Activated B cell treated with CpG ODN at 0.5 μM for 24 hours (primary cell): ENCODE data around the gene PFKFB4. TPM values are rescaled to one million over a fixed set of nuclear protein-coding genes. Genes with fewer than 3 reads are reported as not detected.
"Not testable (repeated sequence)": the region's sequence is repeated elsewhere in the genome, so short reads cannot be mapped to it uniquely, and the experiment has no call there.

Experiments
- ATAC-seq: fragments of 200-7000 bp; cut with Tn5 transposase; one replicate; pipeline ENCODE4 v1.10.0; 2021; ENCODE audit warnings: low read depth, mild to moderate bottlenecking, moderate library complexity
- CTCF ChIA-PET: fragments of 350-600 bp; sonication (Branson Sonifier 250); formaldehyde crosslinking; loops from one replicate; lab custom pipeline; 2021; ENCODE audit warnings: antibody characterized with exemption; lab: Charles Lee
- POLR2A ChIA-PET: fragments of 350-600 bp; sonication (Branson Sonifier 250); formaldehyde crosslinking; loops from one replicate; lab custom pipeline; 2021; ENCODE audit warnings: antibody characterized with exemption; lab: Charles Lee
- DNase-seq: peaks from one replicate; pipeline ENCODE4 v3.0.0; 2022
- H3K27ac Mint-ChIP-seq: one replicate; pipeline ENCODE4 v1.8.0; 2020; ENCODE audit warnings: mixed read lengths
- H3K27me3 Mint-ChIP-seq: one replicate; pipeline ENCODE4 v1.8.0; 2021; ENCODE audit warnings: mixed read lengths
- H3K36me3 Mint-ChIP-seq: one replicate; pipeline ENCODE4 v1.8.0; 2021; ENCODE audit warnings: low read depth, mixed read lengths
- H3K4me1 Mint-ChIP-seq: one replicate; pipeline ENCODE4 v1.8.0; 2021; ENCODE audit warnings: mixed read lengths
- H3K4me3 Mint-ChIP-seq: one replicate; pipeline ENCODE4 v1.8.0; 2020; ENCODE audit warnings: mild to moderate bottlenecking, mixed read lengths
- H3K9me3 Mint-ChIP-seq: one replicate; pipeline ENCODE4 v1.8.0; 2020; ENCODE audit warnings: mixed read lengths
- intact Hi-C: fragments of 100-400 bp; cut with micrococcal nuclease; formaldehyde crosslinking; loops from one replicate; pipeline ENCODE4 v1.15.1; 2024
- total RNA-seq: library from RNA; stranded (reverse); gene quantifications from 2 replicates; pipeline ENCODE4 v1.2.3, GENCODE V29; 2022
- TF ChIP-seq, protein P1 (sequence below): fragments of 200-600 bp; IDR thresholded peaks from one replicate; pipeline ENCODE4 v1.8.0; 2022; ENCODE audit warnings: antibody characterized with exemption, mild to moderate bottlenecking

PFKFB4 gene
- total RNA-seq, 1 donor from 2014 or later, result 3.2 TPM

DNA sequence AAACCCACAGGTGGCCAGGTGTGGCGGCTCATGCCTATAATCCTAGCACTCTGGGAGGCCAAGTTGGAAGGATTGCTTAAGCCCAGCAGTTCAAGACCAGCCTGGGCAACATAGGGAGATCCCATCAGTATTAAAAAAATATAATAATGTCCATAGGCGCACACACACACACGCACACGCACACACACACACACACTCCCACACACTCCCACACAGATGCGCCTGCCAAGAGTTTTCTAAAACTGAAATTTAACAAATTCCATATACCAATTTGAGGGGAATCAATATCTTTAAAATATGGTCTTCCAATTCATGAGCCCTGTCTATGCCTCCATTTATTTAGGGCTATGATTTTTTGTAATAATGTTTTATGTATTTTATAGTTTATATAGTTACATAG is 69.7 kb downstream of the PFKFB4 start:
- H3K27ac Mint-ChIP-seq, result no peak overlapping the region
- no peak for ATAC-seq
- H3K4me1 Mint-ChIP-seq, result no peaks in the 10 kb centered on the region
- H3K4me3 Mint-ChIP-seq, result no peak overlapping the region
- H3K36me3 Mint-ChIP-seq, result no peaks in the 10 kb centered on the region
- no peak for DNase-seq
- intact Hi-C loops, result no loop called here
- no peaks in the 10 kb centered on the region for H3K27me3 Mint-ChIP-seq
- POLR2A ChIA-PET, result no interaction called here
- CTCF ChIA-PET, result no interaction called here
- TF ChIP-seq, protein P1, sequence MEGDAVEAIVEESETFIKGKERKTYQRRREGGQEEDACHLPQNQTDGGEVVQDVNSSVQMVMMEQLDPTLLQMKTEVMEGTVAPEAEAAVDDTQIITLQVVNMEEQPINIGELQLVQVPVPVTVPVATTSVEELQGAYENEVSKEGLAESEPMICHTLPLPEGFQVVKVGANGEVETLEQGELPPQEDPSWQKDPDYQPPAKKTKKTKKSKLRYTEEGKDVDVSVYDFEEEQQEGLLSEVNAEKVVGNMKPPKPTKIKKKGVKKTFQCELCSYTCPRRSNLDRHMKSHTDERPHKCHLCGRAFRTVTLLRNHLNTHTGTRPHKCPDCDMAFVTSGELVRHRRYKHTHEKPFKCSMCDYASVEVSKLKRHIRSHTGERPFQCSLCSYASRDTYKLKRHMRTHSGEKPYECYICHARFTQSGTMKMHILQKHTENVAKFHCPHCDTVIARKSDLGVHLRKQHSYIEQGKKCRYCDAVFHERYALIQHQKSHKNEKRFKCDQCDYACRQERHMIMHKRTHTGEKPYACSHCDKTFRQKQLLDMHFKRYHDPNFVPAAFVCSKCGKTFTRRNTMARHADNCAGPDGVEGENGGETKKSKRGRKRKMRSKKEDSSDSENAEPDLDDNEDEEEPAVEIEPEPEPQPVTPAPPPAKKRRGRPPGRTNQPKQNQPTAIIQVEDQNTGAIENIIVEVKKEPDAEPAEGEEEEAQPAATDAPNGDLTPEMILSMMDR, result no peak
- H3K9me3 Mint-ChIP-seq, result no peaks in the 10 kb centered on the region

DNA sequence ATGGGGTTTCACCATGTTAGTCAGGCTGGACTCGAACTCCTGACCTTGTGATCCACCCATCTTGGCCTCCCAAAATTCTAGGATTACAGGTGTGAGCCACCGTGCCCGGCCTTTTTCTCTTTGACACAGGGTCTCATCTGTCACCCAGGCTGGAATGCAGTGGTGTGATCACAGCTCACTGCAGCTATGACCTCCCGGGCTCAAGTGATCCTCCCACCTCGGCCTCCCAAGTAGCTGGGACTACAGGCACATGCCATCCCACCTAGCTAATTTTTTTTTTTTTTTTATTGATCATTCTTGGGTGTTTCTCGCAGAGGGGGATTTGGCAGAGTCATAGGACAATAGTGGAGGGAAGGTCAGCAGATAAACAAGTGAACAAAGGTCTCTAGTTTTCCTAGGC is 73.8 kb downstream of the PFKFB4 start:
- H3K27ac Mint-ChIP-seq, H3K27me3 Mint-ChIP-seq, H3K9me3 Mint-ChIP-seq, intact Hi-C loops, ATAC-seq, H3K4me3 Mint-ChIP-seq, H3K36me3 Mint-ChIP-seq, CTCF ChIA-PET, DNase-seq: not testable (repeated sequence)
- H3K4me1 Mint-ChIP-seq, result peaks cover 23% of the 10 kb centered on the region
- POLR2A ChIA-PET, result interaction anchor here (0.7 to 1.0 kb wide), 2 partner anchors 17 to 59 kb away, joined by 4 read pairs; a partner anchor contains a TSS

DNA sequence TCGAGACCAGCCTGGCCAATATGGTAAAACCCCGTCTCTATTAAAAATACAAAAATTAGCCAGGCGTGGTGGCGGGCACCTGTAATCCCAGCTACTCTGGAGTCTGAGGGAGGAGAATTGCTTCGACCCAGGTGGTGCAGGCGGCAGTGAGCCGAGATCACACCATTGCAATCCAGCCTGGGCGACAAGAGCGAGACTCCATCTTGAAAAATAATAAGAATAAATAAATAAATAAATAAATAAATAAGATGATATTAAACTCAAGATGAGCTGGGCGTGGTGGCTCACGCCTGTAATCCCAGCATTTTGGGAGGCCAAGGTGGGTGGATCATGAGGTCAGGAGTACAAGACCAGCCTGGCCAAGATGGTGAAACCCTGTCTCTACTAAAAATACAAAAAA is 75.7 kb downstream of the PFKFB4 start:
- H3K36me3 Mint-ChIP-seq, H3K27me3 Mint-ChIP-seq, DNase-seq, CTCF ChIA-PET, H3K9me3 Mint-ChIP-seq, H3K27ac Mint-ChIP-seq, ATAC-seq, H3K4me3 Mint-ChIP-seq, POLR2A ChIA-PET, intact Hi-C loops: not testable (repeated sequence)
- peaks cover 42% of the 10 kb centered on the region for H3K4me1 Mint-ChIP-seq

DNA sequence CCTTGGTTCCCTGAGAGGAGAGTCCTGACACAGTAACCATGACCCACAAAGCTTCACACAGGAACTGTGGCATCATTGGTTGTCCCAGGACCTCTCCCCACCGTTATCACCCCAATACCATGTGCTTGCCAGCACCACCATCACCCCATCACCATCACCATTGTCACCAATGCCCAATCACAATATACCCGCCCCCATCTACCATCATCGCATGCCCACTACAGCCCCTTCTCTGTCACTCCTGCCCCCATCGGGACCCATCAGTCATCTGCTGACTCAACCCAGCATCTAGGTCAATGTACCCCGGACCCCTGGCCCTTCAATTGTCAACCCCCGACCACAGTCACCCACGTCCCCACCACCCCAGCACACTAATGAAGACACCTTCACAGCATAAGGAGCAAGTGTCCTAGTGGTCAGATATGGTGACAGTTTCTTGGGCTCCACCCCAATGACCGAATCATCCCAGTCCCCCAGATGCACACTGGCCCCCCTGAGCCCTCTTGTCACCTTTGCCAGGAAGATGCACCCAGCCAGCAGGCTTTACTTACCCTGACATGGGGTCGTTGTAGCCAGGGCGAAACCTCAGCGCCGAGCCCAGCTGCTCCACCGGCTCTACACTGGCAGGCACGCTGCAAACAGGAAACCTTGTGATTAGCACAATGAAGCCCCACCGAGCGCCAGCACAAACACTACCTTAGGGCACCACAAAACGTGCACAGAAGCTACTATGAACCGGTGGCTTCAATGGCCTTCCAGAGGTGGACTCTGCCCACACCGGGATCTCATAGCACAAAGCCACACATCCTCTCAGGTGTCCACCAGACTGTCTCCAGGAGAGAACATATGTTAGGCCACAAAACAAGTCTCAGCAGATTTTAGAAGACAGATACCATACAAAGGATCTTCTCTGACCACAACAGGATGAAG is 77.7 kb downstream of the PFKFB4 start:
- Mint-ChIP-seq H3K4me1 (peaks cover 50% of the 10 kb centered on the region), H3K27me3 (no peaks in the 10 kb centered on the region), H3K4me3 (peak overlapping the region; percentile 72), H3K27ac (peak overlapping the region; percentile 97), H3K9me3 (no peaks in the 10 kb centered on the region), H3K36me3 (no peaks in the 10 kb centered on the region)
- ChIA-PET CTCF (interaction anchor here (0.8 to 2.0 kb wide), 2 partner anchors 14 to 29 kb away, joined by 3 to 4 read pairs; a partner anchor contains a TSS), POLR2A (interaction anchor here (0.6 to 2.8 kb wide), 6 partner anchors 8 to 39 kb away, joined by 3 to 16 read pairs (median 4); partner anchors contain the start of genes ATRIP, CCDC51 and TMA7)
- ATAC-seq (peak; percentile 81), DNase-seq (no peak)
- intact Hi-C loops, result loop anchor here (2.0 kb wide), 1 partner anchor 14 kb away; no protein-coding TSS in a partner anchor
- TF ChIP-seq, protein P1, result no peak

DNA sequence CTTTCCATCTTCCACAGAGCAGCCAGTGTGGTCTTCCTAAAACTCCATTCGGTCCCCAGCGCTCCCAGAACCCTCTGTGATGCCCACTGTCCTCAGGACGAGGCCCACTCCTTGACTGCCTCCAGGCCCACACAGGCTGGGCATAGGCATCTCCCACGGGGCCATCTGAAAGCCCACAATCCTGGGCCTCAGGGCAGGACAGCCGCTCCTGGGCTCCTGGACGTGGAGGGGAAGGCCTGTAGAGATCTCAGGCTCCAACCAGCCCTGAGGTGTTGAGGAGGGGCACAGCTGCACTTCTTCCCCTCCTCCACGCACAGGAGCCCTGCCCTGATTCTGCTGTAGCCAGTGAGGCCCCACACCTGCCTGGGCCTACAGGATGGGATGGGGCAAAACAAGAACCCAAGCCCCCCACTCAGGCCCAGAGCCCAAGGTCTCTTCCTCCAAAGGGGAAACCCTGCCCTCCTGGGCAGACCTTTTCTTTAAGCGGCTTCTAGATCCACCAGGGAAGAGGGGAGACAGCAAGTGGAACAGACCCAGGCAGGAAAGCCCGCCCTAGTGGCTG is 78.6 kb downstream of the PFKFB4 start:
- H3K27ac Mint-ChIP-seq, result peak overlapping the region; percentile 97
- H3K36me3 Mint-ChIP-seq, result no peaks in the 10 kb centered on the region
- H3K9me3 Mint-ChIP-seq, result no peaks in the 10 kb centered on the region
- H3K27me3 Mint-ChIP-seq, result no peaks in the 10 kb centered on the region
- intact Hi-C loops, result loop anchor here (2.0 kb wide), 1 partner anchor 15 kb away; no protein-coding TSS in a partner anchor
- ChIA-PET CTCF (interaction anchor here (1.5 to 2.0 kb wide), 2 partner anchors 13 to 42 kb away, joined by 4 to 5 read pairs; a partner anchor contains a TSS), POLR2A (interaction anchor here (0.6 to 2.8 kb wide), 4 partner anchors 11 to 915 kb away, joined by 3 to 16 read pairs (median 6); partner anchors contain the start of genes ATRIP, CCDC51 and TMA7)
- peaks cover 57% of the 10 kb centered on the region for H3K4me1 Mint-ChIP-seq
- DNase-seq (no peak), ATAC-seq (no peak)
- no peak overlapping the region for H3K4me3 Mint-ChIP-seq
- TF ChIP-seq, protein P1, result no peak
